ENCODE data around the gene S100A9.
A peak's percentile ranks its signal among the peaks of the same experiment; 100 is the strongest.

The S100A9 gene

GRCh38 chr1:153349363-153350320 lies 8.0 kb upstream of the S100A9 start (continued):
- TF ChIP-seq TSHZ2 (CRISPR knock-in tag; IDR thresholded peaks at IDR 0.05): no peak
- TF ChIP-seq, protein P1, sequence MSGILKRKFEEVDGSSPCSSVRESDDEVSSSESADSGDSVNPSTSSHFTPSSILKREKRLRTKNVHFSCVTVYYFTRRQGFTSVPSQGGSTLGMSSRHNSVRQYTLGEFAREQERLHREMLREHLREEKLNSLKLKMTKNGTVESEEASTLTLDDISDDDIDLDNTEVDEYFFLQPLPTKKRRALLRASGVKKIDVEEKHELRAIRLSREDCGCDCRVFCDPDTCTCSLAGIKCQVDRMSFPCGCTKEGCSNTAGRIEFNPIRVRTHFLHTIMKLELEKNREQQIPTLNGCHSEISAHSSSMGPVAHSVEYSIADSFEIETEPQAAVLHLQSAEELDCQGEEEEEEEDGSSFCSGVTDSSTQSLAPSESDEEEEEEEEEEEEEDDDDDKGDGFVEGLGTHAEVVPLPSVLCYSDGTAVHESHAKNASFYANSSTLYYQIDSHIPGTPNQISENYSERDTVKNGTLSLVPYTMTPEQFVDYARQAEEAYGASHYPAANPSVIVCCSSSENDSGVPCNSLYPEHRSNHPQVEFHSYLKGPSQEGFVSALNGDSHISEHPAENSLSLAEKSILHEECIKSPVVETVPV (CRISPR knock-in tag; IDR thresholded peaks at IDR 0.05): no peak
- no peak for TF ChIP-seq OSR1 (CRISPR knock-in tag; IDR thresholded peaks at IDR 0.05)
- TF ChIP-seq ZC3H10 (CRISPR knock-in tag; IDR thresholded peaks at IDR 0.05): no peak
- TF ChIP-seq ZNF565 (CRISPR knock-in tag; conservative IDR thresholded peaks at IDR 0.05; ENCODE audit: low read depth): no peak
- TF ChIP-seq PPARA (CRISPR knock-in tag; IDR thresholded peaks at IDR 0.05; ENCODE audit: borderline replicate concordance): no peak
- no peak for TF ChIP-seq TOX (CRISPR knock-in tag; IDR thresholded peaks at IDR 0.05; ENCODE audit: borderline replicate concordance)
- no peak for TF ChIP-seq CSDC2 (CRISPR knock-in tag; IDR thresholded peaks at IDR 0.05)
- TF ChIP-seq ZNF8 (CRISPR knock-in tag; IDR thresholded peaks at IDR 0.05): no peak

- TF ChIP-seq ZC3H10 (CRISPR knock-in tag; IDR thresholded peaks at IDR 0.05): no peak
- TF ChIP-seq CSDC2 (CRISPR knock-in tag; IDR thresholded peaks at IDR 0.05): no peak
- no peak for TF ChIP-seq ZNF8 (CRISPR knock-in tag; IDR thresholded peaks at IDR 0.05)
- no peak for ATAC-seq
These were observed 7.2 kb upstream of the S100A9 start for GRCh38 chr1:153350321-153350957.

- peak; percentile 86 for ATAC-seq
- TF ChIP-seq TSHZ2 (CRISPR knock-in tag; IDR thresholded peaks at IDR 0.05): no peak
These were observed 5.1 kb upstream of the S100A9 start for GRCh38 chr1:153352523-153352922.

DNA sequence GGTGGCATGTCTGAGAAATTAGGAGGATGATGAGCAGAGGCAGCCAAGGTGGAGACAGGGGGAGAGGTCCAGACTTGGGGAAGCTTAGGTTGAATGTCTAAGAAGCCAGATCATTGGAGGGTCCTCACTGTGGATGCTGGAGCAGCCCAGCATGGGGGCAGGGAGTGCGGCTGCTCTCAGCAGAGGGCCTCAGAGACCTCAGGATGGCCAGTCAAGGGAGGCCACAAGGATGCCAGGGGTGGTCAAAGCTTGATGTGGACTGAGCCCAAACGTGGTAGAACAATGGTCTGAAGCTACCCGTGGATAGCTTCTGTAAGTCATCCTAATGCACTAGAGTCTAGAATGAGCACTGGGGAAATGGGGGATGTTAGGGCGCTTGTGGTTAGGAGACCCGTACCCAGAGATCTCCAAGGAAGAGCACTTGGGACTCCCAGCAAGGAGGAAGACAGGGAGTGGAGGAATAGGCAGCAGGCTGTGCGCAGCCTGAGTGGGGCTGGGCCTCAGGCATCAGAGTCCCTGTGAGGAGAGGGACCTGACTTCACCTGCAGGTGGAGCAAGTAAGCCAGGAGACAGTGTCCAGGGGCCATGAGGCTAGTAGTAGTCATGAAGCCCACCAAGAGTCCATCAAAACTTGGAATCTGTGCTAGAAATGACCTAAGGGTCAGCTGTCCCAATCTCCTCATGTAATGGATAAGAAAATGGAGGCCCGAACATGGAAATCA lies 4.3 kb upstream of the S100A9 start:
- ATAC-seq: peak; percentile 67
- TF ChIP-seq ZNF565 (CRISPR knock-in tag; conservative IDR thresholded peaks at IDR 0.05; ENCODE audit: low read depth): no peak
- no peak for TF ChIP-seq ZFP3 (CRISPR knock-in tag; IDR thresholded peaks at IDR 0.05)
- TF ChIP-seq GLIS3 (CRISPR knock-in tag; IDR thresholded peaks at IDR 0.05): no peak
- no peak for TF ChIP-seq ZC3H10 (CRISPR knock-in tag; IDR thresholded peaks at IDR 0.05)
- TF ChIP-seq, protein P2, sequence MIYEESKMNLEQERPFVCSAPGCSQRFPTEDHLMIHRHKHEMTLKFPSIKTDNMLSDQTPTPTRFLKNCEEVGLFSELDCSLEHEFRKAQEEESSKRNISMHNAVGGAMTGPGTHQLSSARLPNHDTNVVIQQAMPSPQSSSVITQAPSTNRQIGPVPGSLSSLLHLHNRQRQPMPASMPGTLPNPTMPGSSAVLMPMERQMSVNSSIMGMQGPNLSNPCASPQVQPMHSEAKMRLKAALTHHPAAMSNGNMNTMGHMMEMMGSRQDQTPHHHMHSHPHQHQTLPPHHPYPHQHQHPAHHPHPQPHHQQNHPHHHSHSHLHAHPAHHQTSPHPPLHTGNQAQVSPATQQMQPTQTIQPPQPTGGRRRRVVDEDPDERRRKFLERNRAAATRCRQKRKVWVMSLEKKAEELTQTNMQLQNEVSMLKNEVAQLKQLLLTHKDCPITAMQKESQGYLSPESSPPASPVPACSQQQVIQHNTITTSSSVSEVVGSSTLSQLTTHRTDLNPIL (CRISPR knock-in tag; IDR thresholded peaks at IDR 0.05; ENCODE audit: low read depth): no peak

DNA sequence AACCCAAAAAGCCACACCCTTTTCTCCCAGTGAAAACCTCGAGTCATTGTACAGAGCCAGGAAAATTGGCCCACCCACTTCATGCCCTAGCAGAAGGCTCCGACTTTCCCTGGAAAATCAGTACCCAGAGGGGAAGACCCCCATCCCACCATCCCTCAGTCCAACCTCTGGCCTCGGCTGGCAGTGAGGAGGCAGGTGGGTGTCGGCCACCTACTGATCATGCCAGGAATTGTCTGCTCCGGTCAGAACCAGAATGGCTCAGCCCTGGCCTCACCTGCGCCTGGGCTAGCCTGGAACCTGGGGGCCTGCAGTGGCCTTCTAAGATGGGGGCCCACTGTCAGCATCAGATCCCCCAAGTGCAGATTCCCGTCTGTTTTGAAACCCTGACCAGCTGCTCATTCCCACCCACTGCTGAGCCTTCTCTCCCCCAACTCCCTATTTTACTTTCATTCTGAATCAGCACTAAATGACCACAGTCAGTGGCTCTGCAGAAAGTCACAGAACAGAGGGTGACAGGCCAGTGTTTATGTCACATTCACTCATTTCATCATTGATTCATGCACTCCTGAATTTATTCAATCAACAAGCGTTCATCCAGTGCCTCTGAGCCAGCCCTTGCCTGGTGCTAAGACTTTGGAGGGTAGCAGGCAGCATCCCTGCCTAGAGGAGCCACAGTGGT lies 3.0 kb upstream of the S100A9 start:
- ATAC-seq: no peak
- TF ChIP-seq, protein P2 (CRISPR knock-in tag; IDR thresholded peaks at IDR 0.05; ENCODE audit: low read depth): no peak
- TF ChIP-seq TCF4 (CRISPR knock-in tag; IDR thresholded peaks at IDR 0.05; ENCODE audit: borderline replicate concordance) (no peak), BACH2 (CRISPR knock-in tag; IDR thresholded peaks at IDR 0.05; ENCODE audit: borderline replicate concordance) (no peak), PPARA (CRISPR knock-in tag; IDR thresholded peaks at IDR 0.05; ENCODE audit: borderline replicate concordance) (no peak), ESRRG (CRISPR knock-in tag; IDR thresholded peaks at IDR 0.05) (no peak), ZFP3 (CRISPR knock-in tag; IDR thresholded peaks at IDR 0.05) (no peak), RARB (CRISPR knock-in tag; IDR thresholded peaks at IDR 0.05) (no peak), ZNF8 (CRISPR knock-in tag; IDR thresholded peaks at IDR 0.05) (no peak), CSDC2 (CRISPR knock-in tag; IDR thresholded peaks at IDR 0.05) (no peak), TOX (CRISPR knock-in tag; IDR thresholded peaks at IDR 0.05; ENCODE audit: borderline replicate concordance) (no peak)
- TF ChIP-seq, protein P1 (CRISPR knock-in tag; IDR thresholded peaks at IDR 0.05): no peak

Data from SK-N-SH treated with all-trans-retinoic acid at 6 μM for 48 hours (cell line).